GM13976 (cell line): ENCODE data around the gene PROSER1.
"Not testable (repeated sequence)": the region's sequence is repeated elsewhere in the genome, so short reads cannot be mapped to it uniquely, and the experiment has no call there.

ENCODE experiments used
- DNase-seq: peaks from one replicate; pipeline ENCODE4 v3.0.0; 2012; ENCODE audit warnings: low spot score
- in situ Hi-C: fragments of 300-500 bp; cut with MboI; formaldehyde crosslinking; loops from one replicate; pipeline ENCODE4 v1.12.0; 2022; ENCODE audit warnings: low sequenced_read_pairs, mixed read lengths, inconsistent platforms; ENCODE audit not compliant: unreplicated experiment
- TF ChIP-seq, protein P1 (sequence below): IDR thresholded peaks from 2 replicates; pipeline ENCODE4 v1.5.1; 2012; ENCODE audit warnings: borderline replicate concordance, mild to moderate bottlenecking; ENCODE audit not compliant: insufficient read depth; ENCODE audit errors: extremely low read depth, missing control alignments, control extremely low read depth

PROSER1 gene

DNA sequence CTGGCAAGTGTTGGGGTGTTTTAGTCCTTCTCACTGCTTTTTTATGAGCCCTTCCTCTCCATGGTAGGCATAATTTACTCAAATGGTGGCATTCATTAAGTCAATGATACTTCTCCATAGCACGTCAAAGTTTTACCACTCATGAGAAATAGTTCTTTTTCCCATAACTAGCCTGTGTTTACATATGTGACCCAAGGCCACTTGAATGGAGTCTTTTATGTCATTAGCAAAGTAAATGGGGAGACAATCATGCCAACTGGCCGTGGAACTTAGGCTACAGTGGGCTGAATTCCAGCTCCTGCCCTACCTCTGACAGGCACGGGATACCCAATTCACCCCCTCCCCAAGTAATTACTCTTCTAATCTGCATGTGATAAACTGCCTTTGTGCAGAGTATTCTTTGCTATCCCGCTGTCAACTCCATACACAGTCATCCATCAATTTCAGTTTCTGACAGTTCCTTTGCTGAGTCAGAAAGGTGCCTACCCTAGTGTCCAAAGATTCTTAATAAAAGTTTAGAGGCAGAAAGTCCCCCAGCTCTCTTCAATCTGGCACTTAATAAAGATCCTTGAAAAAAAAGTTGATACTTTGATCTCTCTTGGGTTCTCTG lies 16.9 kb downstream of the PROSER1 start:
- no peak for DNase-seq
- TF ChIP-seq, protein P1, sequence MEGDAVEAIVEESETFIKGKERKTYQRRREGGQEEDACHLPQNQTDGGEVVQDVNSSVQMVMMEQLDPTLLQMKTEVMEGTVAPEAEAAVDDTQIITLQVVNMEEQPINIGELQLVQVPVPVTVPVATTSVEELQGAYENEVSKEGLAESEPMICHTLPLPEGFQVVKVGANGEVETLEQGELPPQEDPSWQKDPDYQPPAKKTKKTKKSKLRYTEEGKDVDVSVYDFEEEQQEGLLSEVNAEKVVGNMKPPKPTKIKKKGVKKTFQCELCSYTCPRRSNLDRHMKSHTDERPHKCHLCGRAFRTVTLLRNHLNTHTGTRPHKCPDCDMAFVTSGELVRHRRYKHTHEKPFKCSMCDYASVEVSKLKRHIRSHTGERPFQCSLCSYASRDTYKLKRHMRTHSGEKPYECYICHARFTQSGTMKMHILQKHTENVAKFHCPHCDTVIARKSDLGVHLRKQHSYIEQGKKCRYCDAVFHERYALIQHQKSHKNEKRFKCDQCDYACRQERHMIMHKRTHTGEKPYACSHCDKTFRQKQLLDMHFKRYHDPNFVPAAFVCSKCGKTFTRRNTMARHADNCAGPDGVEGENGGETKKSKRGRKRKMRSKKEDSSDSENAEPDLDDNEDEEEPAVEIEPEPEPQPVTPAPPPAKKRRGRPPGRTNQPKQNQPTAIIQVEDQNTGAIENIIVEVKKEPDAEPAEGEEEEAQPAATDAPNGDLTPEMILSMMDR = no peak
- in situ Hi-C loops = no loop called here

DNA sequence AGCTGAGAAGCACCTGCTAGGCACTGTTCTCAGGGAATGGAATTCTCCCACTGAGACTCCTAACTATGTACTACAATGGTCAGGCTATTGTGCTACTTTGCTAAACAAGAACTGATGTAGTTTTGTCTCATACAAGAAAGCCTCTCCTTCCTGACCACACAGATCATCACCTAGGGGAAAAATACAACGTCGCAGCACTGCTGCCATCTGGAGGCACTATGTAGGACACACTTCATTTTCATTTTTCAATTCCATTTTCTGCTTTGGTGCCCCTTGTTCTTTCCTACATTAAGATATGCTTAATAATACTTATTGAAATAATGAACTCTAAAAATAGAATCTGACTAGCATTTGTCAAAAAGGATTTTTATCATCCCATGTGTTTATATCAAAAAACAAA lies 21.1 kb downstream of the PROSER1 start:
- in situ Hi-C loops = no loop called here
- DNase-seq = peak; percentile 41
- TF ChIP-seq, protein P1 = peak; percentile 51

- in situ Hi-C loops = no loop called here
- no peak for DNase-seq
- TF ChIP-seq, protein P1 = no peak
Measured at GRCh38 chr13:39016087-39016486, 21.8 kb downstream of the PROSER1 start.

DNA sequence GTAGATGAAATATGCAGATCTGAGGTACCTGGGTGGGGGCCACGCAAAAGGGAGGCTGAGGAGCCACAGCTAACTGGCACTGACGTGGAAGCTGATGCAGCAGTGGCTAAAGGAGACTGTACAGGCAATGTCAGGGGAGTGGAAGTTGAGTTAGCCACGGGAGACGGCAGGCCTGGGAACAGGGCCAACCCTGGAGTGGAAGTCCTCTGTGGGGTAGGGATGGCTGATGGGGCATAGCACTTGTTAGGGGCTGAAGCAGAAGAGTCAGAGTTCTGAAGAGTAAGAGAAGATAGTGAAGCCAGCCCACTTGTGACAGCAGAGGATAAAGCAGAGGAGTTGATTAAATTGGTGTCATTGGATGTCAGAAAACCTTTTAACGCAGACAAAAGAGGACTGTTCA lies 24.4 kb downstream of the PROSER1 start:
- TF ChIP-seq, protein P1 = no peak
- DNase-seq = no peak
- in situ Hi-C loops = no loop called here

DNA sequence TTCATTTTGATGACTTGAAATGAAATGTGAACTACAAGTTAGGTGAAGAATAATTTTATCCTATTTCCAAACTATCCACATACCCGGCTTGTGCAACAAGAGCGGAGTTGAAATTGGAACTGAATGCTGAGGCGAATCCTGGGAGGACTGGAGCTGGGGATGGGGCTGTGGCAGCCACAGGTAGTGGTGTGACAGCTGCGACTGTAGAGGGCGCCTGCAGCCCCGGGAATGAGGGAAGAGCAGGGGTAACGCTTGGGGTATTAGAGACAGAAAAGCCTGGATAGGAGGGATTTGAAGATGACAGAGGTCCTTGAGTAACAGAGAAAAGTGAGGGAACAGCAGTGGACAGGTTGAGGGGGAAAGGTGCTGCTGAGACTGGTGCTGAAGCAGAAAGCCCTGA lies 25.3 kb downstream of the PROSER1 start:
- in situ Hi-C loops = no loop called here
- TF ChIP-seq, protein P1 = no peak
- no peak for DNase-seq

DNA sequence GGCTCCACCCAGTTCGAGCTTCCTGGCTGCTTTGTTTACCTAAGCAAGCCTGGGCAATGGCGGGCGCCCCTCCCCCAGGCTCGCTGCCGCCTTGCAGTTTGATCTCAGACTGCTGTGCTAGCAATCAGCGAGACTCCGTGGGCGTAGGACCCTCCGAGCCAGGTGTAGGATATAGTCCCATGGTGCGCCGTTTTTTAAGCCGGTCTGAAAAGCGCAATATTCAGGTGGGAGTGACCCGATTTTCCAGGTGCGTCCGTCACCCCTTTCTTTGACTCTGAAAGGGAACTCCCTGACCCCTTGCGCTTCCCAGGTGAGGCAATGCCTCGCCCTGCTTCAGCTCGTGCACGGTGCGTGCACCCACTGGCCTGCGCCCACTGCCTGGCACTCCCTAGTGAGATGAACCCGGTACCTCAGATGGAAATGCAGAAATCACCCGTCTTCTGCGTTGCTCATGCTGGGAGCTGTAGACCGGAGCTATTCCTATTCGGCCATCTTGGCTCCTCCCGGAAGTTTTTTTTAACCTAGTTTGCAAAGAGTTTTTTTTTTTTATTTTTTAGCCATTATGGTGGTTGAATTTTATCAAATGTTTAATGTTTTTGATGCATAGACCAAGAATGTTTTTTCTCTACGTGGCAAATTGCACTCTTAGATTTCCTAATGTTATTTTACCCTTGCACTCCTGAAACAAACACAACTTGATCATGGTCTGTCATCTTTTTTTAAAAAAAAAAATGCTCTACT lies 31.3 kb downstream of the PROSER1 start:
- DNase-seq, in situ Hi-C loops: not testable (repeated sequence)

DNA sequence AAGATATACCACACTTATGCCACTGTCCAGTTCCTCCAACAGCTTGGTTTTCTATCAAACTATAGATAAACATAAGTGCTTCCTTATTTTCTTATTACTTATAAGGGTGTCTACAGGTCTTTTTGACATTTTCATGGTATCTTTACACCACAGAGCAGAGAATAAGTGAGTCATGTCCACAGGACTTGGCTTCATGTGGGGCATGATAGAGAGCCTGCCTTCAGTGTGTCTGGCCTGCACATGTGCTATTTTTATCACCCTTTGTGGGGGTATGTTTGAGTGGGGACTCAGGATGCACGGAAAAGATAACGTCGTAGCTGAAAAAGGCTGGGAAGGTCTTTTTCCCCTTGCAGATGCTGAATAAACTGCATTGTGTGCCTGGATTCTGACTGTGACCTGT lies 39.1 kb downstream of the PROSER1 start:
- in situ Hi-C loops = no loop called here
- no peak for DNase-seq
- TF ChIP-seq, protein P1 = no peak
